Bronchial epithelial cell (primary cell): Measurements from ENCODE around the gene COQ8B. TPM values are rescaled to one million over a fixed set of nuclear protein-coding genes. Genes with fewer than 3 reads are reported as not detected.
A peak's percentile ranks its signal among the peaks of the same experiment; 100 is the strongest.

Experiments
- DNase-seq: peaks from one replicate; pipeline ENCODE4 v3.0.0-alpha.2; 2010; ENCODE audit warnings: low read depth
- FAIRE-seq: peaks from 2 replicates; lab custom pipeline; 2011; peaks lifted over from hg19 to GRCh38; lab: Jason Lieb, UNC
- H3K27me3 ChIP-seq: 2 replicates; pipeline ENCODE4 v1.5.1; 2011; ENCODE audit warnings: low read length; ENCODE audit not compliant: control insufficient read depth, insufficient read depth
- H3K36me3 ChIP-seq: 2 replicates; pipeline ENCODE4 v1.5.1; 2011; ENCODE audit warnings: low read length; ENCODE audit not compliant: control insufficient read depth, insufficient read depth
- H3K4me3 ChIP-seq: 2 replicates; pipeline ENCODE4 v1.5.1; 2011; ENCODE audit warnings: mild to moderate bottlenecking, low read depth, low read length, control low read depth
- CTCF ChIP-seq: IDR thresholded peaks from 2 replicates; pipeline ENCODE4 v1.5.1; 2011; ENCODE audit warnings: mild to moderate bottlenecking, moderate library complexity, low read length, control low read depth, inconsistent platforms; ENCODE audit not compliant: insufficient read depth, severe bottlenecking
- total RNA-seq: library from RNA; depleted of rRNA; stranded (reverse); fragments of >200 nt; gene quantifications from 2 replicates; pipeline ENCODE4 v1.2.1, GENCODE V29; 2014

COQ8B gene
- total RNA-seq, 1 donor from 2014 or later: 20.0 TPM

GRCh38 chr19:40693150-40693788, 23.4 kb downstream of the COQ8B start:
- TF ChIP-seq CTCF: no peak
- Histone ChIP-seq H3K36me3 (peaks cover 10% of the 10 kb centered on the region), H3K4me3 (no peak overlapping the region), H3K27me3 (no peaks in the 10 kb centered on the region)
- DNase-seq: no peak
- FAIRE-seq: no peak

GRCh38 chr19:40692212-40692551, 24.5 kb downstream of the COQ8B start:
- TF ChIP-seq CTCF: no peak
- H3K27me3 ChIP-seq: no peaks in the 10 kb centered on the region
- FAIRE-seq: no peak

GRCh38 chr19:40691421-40692211, 25.1 kb downstream of the COQ8B start:
- Histone ChIP-seq H3K4me3 (no peak overlapping the region), H3K27me3 (no peaks in the 10 kb centered on the region), H3K36me3 (peaks cover 12% of the 10 kb centered on the region)
- DNase-seq (no peak), FAIRE-seq (no peak)
- no peak for TF ChIP-seq CTCF

More at GRCh38 chr19:40692212-40692551, 24.5 kb downstream of the COQ8B start:
- Histone ChIP-seq H3K36me3 (peaks cover 10% of the 10 kb centered on the region), H3K4me3 (no peak overlapping the region)
- no peak for DNase-seq

- Histone ChIP-seq H3K36me3 (peaks cover 15% of the 10 kb centered on the region), H3K27me3 (no peaks in the 10 kb centered on the region), H3K4me3 (peak overlapping the region; percentile 56)
- TF ChIP-seq CTCF: no peak
- FAIRE-seq (no peak), DNase-seq (peak; percentile 62)
These were observed 25.8 kb downstream of the COQ8B start for GRCh38 chr19:40690693-40691420.

- DNase-seq: no peak
- TF ChIP-seq CTCF: no peak
- Histone ChIP-seq H3K4me3 (peak within 1 kb of the TSS; percentile 56), H3K27me3 (no peaks in the 10 kb centered on the region), H3K36me3 (peaks cover 12% of the 10 kb centered on the region)
- FAIRE-seq: no peak
These were observed 26.5 kb downstream of the COQ8B start, which contains the start of gene NUMBL for GRCh38 chr19:40690050-40690692. NUMBL (minus strand) TSS chr19:40690651; CDS start chr19:40690483, 168 bp downstream.
